Right lung (tissue), 5 donors: ENCODE measurements around the gene FBXO15. TPM values are rescaled to one million over a fixed set of nuclear protein-coding genes. Genes with fewer than 3 reads are reported as not detected.

Source experiments
- DNase-seq, 2 donors: peaks; one replicate each; pipeline ENCODE4 v3.0.0-alpha.2; 2013
- polyA plus RNA-seq, 5 donors: library from polyadenylated mRNA; unstranded; fragments of 120-200 nt; gene quantifications; one replicate each; pipeline versions ENCODE4 v1.2.1 to v1.2.3, GENCODE V29; 2013; ENCODE audit warnings: inconsistent platforms in 1 of 5, low replicate concordance in 1 of 5; ENCODE audit not compliant: insufficient read length in 5 of 5, insufficient read depth in 1 of 5

Gene FBXO15
- polyA plus RNA-seq, 5 donors, result 2.4 to 4.8 (median 4.2) TPM

GRCh38 chr18:74115046-74115445 is 32.6 kb downstream of the FBXO15 start:
- no peak for DNase-seq

DNA sequence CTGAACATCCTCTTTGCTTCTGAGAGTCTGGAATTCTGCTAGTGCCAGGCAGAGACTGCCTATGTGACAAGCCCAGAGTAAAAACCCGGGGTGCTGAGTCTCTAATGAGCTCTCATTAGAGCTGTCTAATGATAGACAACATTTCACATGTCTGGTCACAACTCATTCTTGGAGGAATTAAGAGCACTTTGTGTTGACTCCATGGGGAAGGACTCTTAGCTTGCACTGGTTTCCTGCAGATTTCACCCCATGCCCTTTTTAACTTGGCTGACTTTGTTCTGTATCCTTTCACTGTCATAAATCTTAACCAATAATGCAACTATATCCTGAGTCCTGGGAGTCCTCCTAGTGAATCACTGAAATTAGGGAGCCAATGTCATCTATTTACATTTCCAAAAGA is 33.5 kb downstream of the FBXO15 start:
- DNase-seq, result no peak

DNA sequence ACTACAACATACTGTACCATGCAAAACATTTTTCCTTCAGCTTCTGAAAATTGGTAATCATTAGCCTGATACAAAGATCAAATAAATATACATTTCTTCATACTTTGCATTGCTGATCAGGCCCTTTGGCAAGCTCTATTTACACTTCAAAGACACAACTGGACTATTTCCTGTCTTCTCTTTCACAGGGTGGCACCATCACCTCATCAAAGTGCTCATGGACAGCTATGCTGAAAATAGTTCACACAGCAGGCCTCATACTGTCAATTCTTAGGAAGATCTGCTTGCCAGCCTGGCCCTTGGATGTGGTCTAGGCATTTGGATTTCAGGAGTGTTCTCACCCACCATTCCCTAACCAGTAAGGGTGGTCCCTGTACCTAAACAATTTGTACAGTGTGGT is 33.9 kb downstream of the FBXO15 start:
- DNase-seq, result no peak

GRCh38 chr18:74110976-74111375 is 36.7 kb downstream of the FBXO15 start:
- no peak for DNase-seq

GRCh38 chr18:74110149-74110548 is 37.5 kb downstream of the FBXO15 start:
- DNase-seq, result no peak

DNA sequence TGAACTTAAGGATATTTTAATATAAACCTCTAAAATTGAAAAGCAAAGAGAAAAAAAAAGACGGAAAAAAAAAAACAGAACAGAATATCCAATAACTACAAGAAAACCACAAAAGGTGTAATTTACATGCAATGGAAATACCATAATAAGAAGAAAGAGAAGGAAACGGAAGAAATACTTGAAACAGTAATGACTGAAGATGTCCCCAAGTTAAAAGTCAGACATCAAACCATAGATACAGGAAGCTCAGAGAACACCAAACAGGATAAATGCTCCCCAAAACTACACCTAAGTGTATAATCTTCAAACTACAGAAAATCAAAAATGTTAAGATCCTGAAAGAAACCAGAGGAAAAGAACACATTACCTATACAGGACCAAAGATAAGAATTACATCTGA is 39.2 kb downstream of the FBXO15 start:
- no peak for DNase-seq

DNA sequence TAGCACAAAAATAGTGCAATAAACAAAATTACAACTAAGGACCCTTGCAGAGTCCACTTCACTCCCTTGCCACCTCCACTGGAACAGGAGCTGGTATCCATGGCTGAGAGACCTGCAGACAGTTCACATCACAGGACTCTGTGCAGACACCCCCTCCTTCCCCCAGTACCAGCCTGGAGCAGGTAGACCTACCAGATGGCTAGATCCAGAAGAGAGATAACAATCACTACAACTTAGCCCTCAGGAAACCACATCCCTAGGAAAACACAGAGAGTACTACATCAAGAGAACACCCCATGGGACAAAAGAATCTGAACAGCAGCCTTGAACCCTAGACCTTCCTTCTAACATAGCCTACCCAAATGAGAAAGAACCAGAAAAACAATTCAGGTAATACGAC is 49.8 kb downstream of the FBXO15 start:
- no peak for DNase-seq

GRCh38 chr18:74092922-74093321 is 54.7 kb downstream of the FBXO15 start:
- no peak for DNase-seq

DNA sequence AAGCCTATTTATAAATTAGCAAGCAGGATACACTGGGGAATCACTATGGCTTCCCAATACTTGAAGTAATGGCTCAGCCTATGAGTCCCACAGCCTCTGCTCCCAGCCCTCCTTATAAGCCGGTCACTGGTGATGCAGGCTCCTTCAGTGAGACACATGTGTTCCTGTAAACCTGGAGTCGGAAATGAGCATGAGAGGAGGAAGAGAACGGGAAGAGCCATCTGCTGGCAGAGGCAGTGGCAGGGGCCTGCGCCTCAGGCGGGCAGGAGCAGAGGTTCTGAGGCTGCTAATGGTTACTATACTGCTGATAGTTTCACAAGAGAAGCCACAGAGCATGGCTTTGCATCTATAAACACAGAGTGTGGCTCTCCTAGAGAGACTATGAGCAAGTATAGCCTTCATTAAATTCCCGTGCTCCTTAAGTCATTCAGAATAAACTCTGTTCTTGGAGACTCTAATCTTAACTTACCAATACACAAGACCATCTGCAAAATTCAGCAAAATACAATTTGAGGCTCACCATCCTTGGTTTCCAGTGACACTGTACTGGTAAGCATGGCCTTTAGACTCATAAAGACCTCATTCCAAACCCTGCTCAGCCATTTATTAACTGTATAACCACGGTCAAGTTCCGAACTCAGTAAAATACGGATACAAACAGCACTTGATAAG is 63.3 kb downstream of the FBXO15 start:
- no peak for DNase-seq

GRCh38 chr18:74083557-74083952 is 64.1 kb downstream of the FBXO15 start:
- DNase-seq, result no peak

- DNase-seq, result no peak
Measured at GRCh38 chr18:74082742-74083556, 64.7 kb downstream of the FBXO15 start.

DNA sequence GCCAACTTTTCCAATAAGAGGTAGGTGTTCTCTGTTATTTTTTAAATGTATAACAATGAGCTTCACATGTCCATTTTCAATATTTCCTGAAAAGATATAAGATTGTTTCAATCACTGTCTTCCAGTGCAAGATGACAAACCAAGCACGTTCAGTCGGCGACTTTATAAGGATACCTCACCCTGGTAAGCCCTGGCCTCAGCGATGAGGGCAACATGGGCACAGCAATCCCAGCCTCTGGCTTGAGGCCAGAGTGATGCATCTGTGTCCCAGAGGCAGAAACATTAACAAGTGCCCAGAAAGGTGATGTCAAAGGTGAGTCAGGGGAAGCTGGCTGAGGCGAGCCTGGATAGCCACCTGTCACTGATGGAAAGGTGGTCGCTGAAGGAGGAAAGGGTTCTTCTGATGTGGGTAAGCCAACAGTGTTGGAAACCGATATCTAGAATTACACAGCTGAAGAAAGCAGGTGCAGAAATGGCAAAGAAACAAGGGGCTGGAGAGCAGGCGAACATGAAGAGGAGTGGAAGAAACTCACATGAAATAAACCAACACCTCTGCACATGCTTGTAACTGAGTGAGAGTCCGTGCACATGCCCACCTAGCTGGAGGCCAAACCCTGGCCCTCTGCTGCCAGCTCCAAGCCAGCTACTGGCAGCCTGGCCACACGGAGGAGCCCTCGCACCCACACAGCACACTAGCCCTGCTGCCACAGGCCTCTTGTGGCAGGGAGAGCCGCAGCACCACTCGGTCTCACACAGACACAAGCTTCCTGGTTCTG is 65.5 kb downstream of the FBXO15 start:
- no peak for DNase-seq

DNA sequence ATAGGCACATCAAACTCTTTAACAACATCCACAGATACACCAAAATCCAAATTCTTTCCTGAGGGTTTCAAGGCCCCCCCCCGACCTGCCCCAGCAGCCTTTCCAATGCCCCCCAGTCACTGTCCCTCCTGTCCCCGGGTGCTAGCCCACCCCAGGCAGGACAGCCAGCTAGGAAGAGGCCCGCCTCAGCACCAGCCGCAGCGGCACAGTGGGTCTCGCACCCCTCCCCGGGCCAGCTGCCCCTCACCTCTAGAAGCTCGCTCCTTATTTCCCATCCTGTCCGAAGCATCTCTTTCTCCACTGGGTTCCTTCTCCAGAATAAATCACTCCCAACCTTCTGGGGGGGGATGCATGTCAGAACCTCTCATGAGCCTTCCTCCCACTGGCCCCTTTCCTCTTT is 69.4 kb downstream of the FBXO15 start:
- no peak for DNase-seq

DNA sequence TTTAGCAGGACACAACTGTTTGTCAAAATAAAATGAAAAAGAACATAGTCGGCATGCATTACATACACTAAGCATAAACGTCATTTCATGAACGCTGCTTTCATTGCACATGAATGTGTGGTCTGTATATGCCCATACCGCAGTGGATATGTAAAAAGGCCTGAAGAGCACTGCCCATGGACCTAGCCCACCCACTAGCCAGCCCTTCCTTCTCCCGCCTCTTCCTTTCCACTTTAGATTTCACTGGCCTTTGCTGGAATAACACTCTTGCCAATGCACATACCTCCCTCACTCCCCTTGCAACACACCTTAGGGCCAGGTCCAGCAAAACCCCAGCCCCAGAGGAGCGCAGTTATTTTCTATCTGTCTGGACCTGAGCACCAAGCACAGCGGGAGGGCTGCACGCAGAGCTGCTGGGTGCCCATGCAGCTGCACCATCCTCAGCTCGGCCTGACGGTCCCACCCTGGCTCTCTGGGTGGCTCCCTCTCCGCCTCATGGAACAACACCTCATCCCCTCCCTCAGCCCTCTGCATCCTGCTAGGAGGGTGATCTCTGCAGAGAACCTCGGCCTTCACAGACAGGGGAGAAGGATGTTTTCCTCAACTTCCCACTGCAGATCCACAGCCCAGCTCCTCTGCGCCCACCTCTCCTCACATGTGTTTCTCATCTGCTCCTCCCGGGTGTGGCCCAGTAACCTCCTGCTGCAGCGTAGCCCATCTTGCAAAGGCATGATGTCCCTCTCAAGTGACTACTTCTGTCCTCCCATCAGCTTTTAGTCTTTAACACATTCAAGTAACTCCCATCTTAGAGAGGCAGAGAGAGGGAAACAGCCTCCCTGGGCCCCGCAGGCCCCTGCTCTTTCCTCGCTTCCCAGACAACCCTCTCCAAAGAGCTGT is 72.7 kb downstream of the FBXO15 start:
- no peak for DNase-seq

DNA sequence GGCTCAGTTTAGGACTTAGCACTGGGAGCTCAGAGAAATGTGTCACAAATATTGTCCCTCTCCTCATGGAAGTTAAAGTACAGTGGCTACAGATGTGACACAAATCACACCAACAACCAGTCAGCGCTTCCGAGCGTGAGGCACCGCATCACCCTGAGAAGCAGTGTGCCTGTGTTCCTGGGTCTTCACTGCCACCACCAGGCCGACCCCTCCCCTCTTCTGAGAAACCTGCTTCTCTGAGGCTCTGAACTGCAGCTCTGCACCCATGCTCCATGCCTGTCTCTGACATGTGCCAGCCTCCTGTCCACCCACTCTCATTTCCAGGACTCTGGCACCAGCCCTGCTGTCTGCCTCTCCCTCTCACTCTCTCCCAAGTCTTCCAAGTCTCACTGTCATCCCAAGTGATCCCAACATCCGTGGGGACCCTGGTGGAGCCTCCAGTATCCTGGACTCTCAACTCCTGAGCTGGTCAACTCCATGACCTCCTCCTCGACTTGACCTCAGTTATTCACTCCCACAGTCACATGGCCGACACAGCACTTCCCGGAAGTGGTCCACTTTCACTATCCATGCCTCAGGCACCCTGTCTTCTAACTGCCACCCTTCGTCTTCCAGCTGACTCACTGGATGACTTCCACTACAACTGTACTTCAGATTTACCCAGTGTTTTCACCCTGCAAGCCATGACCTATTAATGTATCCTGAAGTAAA is 73.5 kb downstream of the FBXO15 start:
- no peak for DNase-seq

DNA sequence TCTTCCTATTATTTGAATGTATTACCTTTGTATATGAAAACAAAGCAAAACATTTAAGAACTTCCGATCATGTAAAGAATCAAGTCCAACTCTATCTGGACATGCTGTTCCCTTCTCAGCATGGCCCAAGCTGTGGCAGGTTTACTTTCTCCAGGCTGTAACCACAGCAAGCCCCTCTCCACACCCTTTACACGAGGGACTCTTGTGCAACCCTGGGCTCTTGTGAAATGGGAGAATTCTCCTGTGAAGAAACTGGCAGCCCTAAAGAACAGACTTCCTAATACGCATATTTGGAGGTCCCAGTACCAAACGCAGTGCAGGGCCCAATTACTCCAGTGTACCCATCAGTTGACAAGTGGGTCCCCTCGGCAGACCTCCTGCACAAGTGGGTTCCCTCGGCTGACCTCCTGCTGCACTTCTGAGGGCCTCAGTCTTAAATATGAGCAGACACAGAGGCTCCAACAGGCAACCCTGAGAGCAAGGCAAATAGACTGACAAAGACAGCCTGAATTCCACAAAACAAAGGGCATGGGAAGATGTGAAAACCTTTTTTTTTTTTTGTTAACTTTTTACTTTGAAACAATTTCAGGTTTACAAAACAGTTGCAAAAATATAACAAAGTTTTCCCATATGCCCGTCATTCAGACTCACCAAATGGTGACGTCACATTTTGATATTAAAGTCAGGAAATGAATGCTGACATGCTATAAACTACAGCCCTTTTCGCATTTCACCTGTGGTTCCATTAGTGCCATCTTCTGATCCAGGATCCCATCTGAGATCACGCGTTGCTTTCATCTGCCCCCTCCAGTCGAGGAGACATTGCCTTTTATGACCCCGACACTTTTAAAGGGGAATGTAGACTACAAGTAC is 78.2 kb downstream of the FBXO15 start:
- DNase-seq, result no peak

DNA sequence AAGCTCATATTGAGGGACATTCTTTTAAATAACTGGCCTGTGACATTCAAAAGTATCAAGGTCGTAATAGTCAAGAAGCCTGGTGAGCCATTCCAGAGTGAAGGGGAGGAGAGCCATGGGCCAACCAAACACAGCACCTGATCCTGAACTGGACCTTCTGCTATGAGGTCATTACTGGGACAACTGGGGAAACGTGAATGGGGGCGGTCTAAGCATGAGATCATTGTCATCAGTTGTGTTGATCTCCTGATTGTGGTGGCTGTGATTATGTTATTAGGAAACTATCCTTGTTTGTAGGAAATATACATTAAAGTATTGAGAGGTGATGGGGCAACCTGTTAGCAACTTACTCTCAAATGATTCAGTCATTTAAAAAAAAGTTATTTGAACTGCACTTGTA is 79.3 kb downstream of the FBXO15 start:
- no peak for DNase-seq

DNA sequence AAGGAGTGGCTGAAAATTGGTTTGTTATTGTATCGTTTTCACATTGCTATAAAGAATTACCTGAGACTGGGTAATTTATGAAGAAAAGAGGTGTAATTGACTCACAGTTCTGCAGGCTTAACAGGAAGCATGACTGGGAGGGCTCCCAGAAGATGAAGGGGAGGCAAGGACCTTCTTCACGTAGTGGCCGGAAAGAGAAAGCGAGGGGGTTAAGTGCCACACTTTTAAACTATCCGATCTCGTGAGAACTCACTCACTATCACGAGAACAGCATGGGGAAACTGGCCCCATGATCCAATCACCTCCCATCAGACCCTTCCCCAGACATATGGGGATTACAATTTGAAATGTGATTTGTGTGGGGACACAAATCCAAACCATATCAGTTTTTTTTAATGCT is 81.6 kb downstream of the FBXO15 start:
- DNase-seq, result no peak

DNA sequence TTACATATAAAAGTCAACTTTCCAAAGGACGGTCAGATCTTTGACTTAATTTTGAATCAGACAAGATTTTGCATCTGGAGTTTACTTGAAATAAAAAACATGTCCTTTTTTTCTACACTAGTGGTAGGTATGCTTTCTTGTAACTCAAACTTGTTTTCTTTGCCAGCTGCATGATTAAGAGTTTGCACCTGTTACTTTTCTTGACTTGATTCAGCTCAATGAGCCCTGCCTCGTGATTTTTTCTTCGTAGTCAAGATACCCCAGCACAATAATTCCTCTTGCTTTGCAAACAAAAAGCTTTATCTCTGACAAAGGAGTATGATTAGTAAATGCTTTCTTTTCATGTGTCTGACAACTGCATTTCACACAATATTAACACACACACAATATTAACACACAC is 82.3 kb downstream of the FBXO15 start:
- no peak for DNase-seq

- DNase-seq, result no peak
Measured at GRCh38 chr18:74064510-74064909, 83.1 kb downstream of the FBXO15 start.
